ENCODE data around the gene CHID1.

The CHID1 gene

DNA sequence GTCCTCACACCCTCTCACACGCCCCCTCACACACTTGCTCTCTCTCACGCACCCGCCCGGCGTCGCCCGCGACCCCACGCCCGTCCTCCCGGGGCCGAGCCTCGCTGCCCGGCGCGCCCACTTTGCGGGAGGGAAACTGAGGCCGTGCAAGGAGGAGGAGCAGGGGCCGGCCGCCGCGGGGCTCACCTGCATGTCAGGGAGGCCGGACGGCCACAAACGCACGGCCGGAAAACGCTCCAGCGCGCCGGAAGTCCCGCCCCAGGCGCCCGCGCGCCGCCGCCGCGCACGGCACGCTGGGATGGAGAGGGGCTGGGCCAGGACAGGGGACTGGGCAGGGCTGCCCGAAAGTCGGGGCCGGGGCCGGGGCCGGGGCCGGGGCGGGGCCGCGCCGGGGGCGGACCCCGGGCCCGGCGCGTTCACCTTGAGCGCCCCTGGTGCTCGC lies at the start of gene CHID1:
Gene CHID1 (minus strand): TSS at position 222 of the 442 bp plus-strand sequence. CDS start 5,994 bp downstream, outside the sequence.
- DNase-seq (ENCODE audit: low read depth, low spot score) = peak; percentile 94

DNA sequence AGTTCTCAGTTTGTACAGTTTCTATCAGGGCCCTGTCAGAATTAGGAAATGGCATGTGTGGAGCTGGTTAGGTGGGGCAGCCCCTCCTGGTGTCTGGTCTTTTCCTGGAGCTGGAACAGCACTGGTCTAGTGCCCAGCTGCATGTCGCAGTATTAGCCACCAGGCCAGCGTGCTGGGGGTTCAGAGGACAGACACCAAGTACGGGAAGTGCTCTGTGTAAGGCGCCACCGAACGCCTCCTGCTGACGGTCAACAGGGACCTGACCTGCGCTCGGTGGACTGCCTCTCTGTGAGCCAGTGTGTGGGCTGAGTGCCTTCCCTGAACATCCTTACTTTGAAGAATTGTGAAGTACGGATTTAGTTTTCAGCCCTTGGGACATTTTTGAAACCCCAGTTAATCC lies 49.0 kb upstream of the CHID1 start:
- no peak for DNase-seq (ENCODE audit: low read depth, low spot score)

DNA sequence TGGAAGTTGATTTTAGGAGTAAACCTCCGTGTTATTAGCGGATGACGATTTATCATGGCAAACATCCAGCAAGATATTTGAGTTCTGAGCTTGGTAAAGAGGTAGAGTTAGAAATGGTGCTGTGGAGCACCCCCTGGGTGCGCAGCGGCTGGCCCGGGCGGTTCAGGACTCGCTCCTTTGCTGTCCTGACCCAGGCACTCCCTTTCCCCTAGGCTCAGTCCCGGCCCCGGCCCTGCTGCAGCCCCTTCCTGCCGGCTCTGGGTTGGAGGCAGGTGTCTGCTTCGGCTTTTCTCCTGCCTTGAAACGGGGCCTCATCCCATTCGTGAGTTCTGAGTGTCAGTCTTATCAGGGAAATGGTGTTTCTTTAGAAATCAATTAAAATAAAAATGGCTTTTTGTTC lies 48.4 kb upstream of the CHID1 start:
- no peak for DNase-seq (ENCODE audit: low read depth, low spot score)

GRCh38 chr11:958101-958500 lies 47.5 kb upstream of the CHID1 start:
- no peak for DNase-seq (ENCODE audit: low read depth, low spot score)

DNA sequence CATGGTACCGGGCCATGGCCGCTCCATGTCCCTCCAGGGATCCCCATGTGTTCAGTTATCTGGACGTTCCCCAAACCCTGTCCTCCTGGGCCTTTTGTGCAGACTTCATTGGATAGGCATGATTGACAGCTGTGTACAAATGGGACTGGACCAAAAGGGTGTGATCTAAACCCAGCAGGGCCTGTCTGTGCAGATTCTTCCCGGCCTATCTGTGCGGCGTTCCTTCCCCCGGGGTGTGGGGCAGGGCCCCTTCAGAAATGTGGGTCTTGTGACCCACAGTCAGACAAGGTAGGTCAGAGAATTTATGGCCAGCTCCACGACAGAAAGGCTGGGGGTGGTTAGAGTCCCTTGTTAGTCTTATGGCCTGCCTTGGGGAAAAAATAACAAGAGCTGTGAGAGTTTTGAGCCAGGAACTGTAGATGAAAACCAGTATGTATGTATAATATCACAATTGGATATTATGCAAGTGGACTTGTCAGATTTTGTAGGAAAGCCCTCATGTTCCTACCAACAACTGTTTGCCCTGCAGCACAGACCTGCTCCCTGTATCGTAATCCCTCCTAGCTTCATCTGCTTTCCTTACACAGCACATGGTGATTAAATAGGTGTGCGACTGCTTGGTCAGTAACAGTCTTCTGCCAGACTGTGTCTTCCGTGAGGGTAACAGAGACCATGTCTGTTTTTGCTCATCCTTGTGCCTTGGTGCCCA lies 46.8 kb upstream of the CHID1 start:
- no peak for DNase-seq (ENCODE audit: low read depth, low spot score)

DNA sequence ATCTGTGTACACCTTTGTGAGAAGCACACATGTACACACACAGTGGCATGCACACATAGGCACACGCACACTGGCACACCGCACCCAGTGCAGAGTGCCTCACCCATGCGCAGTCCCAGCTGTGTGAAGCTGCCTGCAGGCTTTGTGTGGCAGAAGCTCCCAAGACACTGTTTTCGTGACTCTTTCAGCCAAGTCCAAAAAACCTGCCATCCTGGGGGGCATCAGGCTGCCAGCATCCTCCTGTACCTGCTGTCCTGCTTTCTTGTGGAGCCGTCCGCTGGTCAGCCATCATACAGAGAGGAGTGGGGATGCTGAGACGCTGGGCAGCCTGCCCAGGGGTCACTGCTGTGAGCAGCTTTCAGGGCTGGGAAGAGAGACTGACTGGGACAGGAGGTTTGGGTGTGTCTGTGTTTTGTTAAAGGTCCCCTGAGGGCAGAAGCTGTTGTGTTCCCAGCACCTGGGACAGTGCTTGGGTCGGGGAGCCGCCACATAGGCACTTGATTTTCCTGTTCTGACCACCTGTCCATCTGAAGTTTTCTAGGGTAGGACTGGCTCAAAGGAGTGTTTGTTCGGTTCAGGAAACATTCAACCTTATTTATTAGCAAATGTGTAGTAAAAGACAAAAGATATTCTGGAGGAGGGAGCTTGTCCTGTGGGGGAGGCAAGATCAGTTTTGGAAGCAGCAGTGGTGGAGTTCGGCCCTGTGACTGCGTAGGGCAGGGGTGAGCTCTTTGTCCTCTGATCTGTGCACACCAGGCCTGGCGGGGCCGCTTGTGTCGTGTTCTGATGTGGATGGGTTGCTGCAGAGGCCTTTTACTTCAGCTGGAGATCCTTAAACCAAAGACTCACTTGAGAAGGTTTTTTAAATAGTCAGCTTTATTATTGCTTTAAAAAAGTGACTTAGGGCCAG lies 44.8 kb upstream of the CHID1 start:
- DNase-seq (ENCODE audit: low read depth, low spot score) = no peak

DNA sequence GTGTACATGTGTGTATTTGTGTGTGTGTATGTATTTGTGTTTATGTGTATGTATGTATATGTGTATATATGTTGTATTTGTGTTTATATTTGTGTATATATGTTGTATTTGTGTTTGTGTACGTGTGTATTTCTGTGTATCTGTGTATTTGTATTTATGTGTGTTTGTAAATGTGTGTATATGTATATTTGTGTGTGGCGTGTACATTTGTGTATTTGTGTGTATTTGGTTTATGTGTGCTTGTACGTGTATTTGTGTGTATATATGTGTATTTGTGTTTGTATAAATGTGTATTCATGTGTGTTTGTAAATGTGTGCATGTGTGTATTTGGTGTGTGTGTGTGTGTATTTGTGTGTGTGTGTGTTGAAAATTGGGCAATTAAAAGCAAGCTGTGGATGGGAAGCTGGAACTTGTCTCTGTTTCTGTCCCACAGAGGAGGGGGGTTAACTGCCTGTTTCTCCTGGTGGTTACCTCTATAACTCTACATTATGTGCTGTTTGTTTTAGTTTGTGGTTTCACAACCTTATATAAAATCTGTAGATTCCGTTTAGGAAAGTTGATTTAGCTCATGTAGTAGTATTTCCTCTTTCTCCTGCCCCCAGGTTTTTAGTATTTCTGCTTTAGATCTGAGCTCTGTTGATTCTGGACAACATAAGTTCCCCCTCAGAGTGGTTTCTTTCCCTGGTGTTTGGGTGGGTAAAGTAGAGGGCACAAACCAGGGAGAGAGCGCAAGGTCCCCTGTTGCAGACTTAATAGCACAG lies 44.0 kb upstream of the CHID1 start:
- no peak for DNase-seq (ENCODE audit: low read depth, low spot score)

DNA sequence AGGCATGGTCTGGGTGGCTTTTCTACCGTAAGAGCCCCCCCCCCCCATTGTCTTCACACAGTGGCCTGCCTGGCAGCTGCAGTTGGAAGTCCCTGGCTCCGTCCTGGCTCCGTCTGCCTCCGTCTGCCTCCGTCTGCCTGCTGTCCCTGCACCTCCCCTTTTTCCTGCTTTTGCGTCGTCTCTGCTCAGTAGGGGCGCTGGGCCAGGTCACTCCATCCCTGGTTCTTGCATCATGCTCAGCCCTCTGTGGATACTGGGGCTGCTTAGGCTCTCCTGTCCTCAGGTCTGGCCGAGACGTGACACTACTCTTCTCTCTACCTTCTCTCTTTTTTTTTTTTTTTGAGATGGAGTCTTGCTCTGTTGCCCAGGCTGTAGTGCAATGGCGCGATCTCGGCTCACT lies 42.9 kb upstream of the CHID1 start:
- DNase-seq (ENCODE audit: low read depth, low spot score) = no peak

- DNase-seq (ENCODE audit: low read depth, low spot score) = peak; percentile 81
Observed at GRCh38 chr11:952406-953385, 42.1 kb upstream of the CHID1 start.

GRCh38 chr11:951507-951906 lies 40.9 kb upstream of the CHID1 start:
- DNase-seq (ENCODE audit: low read depth, low spot score) = no peak

DNA sequence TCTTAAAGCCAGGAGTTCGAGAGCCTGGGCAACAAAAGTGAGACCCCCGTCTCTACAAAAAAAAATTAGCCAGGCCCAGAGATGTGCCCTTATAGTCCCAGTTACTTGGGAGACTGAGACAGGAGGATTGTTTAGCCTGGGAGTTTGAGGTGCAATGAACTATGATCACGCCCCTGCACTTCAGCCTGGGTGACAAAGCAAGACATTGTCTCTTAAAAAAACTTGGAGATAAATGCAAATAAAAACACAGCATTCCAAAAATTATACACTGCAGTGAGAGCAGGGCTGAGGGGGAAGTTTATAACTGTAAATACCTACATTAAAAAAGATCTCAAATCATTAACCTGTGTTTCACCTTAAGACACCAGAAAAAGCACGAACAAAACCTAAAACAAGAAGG lies 37.1 kb upstream of the CHID1 start:
- DNase-seq (ENCODE audit: low read depth, low spot score) = no peak

DNA sequence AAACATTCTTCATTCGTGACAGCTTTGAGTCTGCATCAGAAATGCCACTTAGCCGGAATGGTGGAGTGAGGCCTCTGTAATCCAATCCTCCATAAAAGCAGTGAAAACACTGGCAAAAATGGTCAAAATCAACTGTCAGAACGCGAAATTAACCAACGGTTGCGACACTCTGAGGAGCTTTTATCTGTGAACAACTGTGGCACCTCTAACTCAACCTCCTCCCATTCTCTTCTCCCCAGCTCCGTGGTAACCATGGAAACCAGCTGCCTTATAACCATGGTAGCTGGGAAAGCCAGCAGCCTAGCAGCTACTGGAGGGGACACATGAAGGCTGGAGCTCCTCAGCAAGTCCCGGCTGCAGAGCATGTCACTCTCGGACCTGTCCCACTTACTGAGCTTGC lies 35.4 kb upstream of the CHID1 start:
- peak; percentile 55 for DNase-seq (ENCODE audit: low read depth, low spot score)

GRCh38 chr11:944711-945470 lies 34.3 kb upstream of the CHID1 start:
- peak; percentile 41 for DNase-seq (ENCODE audit: low read depth, low spot score)

DNA sequence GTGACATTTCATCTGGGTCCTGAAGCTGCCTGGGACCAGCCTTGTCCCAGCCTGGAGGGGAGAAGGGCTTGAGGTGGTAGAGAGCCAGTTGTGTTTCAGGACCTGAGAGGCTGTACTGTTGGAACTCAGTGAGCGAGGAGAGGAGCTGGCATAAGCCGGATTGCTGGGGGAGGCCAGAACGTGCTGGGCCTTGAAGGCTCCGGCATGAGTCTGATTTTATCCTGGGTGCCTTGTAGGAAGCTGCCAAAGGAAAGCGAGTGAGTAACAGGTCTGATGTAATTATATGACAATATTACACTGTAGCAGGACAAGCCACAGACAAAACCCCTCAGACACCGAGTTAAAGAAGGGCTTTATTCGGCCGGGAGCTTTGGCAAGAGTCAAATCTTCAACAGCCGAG lies 32.2 kb upstream of the CHID1 start:
- peak; percentile 71 for DNase-seq (ENCODE audit: low read depth, low spot score)

GRCh38 chr11:940496-941135 lies 30.0 kb upstream of the CHID1 start:
- no peak for DNase-seq (ENCODE audit: low read depth, low spot score)

- no peak for DNase-seq (ENCODE audit: low read depth, low spot score)
Observed at GRCh38 chr11:937841-938261, 27.2 kb upstream of the CHID1 start.

DNA sequence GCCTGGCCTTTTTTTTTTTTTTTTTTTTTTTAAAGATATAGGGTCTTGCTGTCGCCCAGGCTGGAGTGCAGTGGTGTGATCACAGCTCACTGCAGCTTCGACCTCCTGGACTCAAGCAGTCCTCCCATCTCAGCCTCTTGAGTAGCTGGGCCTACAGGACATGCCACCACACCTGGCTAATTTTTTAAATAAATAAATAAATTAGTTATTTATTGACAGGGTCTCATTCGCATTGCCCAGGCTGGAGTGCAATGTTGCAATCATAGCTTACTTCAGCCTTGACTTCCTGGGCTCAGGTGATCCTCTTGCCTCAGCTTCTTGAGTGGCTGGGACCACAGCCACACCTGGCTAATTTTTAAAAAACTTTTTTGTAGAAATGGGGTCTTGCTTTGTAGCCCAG lies 25.6 kb upstream of the CHID1 start:
- DNase-seq (ENCODE audit: low read depth, low spot score) = no peak

DNA sequence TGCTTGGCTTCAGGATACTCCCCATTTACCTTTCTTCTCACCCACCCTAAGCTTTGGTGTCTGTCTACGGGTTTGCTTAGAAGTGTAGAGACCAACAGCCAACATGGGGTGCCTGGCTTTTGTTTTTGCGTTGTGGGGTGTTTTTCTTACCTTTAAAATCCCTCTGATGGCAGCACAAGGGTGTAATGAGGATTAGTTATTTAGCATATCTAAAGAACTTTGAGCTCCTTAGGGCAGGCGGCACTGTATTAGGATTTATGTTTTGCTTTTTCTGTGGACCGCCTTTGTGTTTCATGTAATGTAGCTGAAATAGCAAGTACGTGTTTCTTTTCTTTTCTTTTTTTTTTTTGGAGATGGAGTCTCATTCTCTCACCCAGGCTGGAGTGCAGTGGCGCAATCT lies 23.9 kb upstream of the CHID1 start:
- no peak for DNase-seq (ENCODE audit: low read depth, low spot score)

GRCh38 chr11:933936-934335 lies 23.3 kb upstream of the CHID1 start:
- DNase-seq (ENCODE audit: low read depth, low spot score) = no peak
